GM20431 (cell line): ENCODE data around the gene STK10.

Experiments used
- in situ Hi-C: fragments of 300-500 bp; cut with MseI, MboI; formaldehyde crosslinking; loops from one replicate; pipeline ENCODE4 v1.15.0; 2020; ENCODE audit warnings: low sequenced_read_pairs; ENCODE audit not compliant: unreplicated experiment

Gene STK10

DNA sequence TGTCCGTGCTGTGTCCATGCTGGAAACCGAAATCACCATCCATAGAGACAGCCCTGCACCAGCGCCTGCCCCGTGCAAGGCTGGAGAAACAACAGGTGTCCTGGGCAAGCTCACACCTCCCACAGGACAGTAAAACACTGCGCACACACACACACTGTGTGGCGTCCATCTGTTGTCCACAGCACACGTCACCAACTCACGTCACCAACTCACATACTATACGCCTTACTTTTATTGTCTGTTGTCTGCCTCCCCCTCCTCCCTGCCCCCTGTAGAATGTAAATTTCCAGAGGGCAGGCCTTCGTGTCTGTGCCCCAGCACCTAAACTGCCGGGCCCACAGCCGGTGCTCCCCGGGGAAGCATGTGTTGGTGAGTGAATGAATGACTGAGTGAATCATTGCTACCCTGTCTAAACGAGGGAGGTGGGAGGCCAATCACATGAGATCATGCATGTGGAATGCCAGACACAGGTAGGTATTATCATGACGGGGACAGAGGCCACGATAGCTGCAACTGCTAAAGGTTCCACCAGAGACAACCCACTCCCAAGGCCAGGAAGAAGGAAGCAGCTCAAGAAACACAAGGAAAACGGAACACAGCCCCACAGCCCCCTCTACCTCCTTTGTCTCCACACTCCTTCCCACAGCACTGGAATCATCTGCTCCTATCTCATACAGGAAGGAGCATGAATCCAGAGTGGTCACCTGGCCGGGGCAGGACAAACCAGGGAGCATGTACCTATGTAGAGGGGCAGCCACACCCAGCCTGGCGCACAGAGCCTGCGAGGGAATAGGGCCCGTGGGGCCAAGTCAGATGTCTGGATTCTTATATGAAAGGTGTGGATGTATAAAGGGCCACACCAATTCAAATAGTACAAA is 41.9 kb downstream of the STK10 start:
- in situ Hi-C loops: no loop called here

DNA sequence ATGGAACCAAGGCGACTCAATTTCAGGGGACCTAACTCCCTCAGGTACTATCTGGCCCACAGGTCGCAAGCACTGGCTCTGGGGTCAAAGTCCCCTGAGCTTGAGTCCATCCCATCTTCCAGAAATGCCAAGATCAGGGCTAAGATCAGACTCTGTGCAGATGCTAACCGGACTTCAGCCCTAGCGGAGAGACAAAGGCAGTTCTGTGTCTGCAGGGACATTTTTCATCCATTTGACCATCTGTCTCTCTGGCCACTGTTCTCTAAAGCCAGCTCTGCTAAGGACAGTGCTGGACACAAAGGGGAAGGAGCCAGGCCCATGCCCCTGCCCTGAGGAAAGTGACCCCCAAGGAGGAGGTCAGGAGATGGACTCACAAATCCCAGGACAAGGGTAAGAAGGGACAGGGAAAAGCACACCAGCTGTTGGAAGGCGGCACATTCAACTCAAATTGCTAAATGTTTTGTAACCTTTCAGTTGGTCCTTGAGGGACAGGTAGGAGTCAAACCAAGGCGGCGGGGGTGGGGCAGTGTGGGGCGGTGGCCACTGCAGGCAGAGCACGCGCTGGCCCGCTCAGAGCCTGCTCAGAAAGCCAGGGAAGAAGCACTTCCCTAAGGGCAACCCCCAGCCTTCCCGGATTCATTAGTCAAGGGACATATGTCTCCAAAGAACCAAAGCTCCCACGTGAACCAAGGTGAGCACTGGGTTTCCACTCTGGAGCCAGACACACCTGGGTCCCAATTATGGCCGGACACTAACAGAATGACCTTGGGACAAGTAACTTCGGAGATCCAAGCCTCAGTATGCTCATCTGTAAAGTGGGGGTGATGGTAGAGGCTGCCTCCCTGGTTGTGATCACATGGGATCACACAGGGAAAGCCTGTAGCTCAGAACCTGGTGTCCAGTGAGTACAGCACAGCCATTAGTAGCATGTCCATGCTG is 42.8 kb downstream of the STK10 start:
- in situ Hi-C loops: no loop called here

DNA sequence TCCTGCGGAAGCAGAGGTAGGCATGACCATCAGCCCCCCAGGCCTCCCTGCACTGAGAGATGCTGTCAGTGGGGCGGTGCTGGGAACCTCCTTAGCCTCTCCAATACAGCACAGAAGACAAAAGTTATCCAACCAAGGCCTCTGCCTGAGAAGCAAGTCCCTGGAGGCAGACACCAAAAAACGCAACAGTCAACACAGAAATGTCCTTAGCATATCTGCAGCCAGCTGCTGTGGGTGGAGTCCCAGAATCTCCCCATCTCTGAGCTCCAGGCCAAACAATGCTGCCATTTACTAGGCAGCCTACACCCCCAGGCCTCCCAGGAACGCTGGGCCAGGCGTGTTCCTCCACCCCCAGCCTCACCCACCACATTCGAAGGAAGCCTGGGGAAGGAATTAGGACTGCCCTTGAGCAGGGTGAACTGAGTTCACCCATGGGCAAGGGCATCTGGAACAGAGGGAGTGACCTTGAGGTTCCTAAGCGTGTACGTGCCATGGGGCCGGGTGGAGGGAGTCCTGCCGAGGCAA is 43.7 kb downstream of the STK10 start:
- in situ Hi-C loops: no loop called here

DNA sequence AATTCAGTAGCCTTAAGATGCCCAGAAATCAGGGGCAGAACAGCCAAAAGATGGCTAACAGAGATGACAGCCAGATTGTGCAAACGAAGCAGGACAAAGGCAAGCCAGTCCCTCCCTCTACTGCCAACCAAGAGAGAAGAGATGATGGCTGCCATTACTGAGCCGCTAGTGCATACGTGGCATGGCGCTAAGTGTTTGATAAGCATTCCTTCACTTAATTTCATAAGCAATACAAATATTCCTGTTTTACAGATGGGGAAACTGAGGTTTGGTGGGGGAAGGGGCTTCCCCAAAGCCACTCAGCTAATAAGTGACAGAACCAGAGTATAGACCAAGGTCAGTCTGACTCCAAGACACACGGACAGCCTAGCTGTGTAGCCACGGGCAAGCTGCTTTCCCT is 44.1 kb downstream of the STK10 start:
- in situ Hi-C loops: no loop called here

DNA sequence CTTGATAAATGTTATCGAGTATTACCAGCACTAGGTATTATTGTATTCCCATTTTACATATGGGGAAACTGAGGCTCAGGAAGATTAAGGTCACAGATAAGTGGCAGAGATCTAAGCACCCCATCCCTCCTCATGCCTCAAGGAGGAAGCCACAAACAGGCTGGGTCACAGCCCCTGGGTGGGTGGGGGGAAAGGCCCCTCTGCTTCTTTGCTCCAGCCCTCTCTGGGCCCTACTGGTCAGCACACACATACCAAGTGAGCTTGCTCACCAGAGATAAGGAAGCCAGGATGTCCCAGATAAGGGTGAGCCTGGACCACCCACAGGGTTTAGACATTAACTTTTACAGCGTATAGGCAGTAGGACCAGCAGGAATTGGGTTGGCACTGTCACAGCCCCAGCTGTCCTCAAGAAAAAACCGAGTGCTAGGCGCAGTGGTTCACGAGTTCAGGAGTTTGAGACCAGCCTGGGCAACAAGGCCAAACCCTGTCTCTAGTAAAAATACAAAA is 45.3 kb downstream of the STK10 start:
- in situ Hi-C loops: no loop called here

DNA sequence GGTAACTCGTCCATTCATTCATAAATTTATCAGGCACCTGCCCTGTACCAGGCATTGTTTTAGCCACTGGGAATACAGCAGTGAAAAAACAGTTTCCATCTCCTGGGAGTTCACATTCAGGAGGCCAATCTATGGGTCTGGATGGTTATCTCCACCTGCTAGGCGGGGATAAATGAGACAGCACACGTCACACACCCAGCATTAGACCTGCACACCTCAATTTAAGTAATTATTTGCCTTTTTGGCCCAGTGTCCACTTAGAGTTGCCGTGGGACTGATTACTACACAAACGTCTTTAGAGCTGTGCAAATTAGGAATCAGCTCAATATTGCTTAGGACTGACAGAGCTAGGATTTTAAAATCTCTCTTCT is 46.1 kb downstream of the STK10 start:
- in situ Hi-C loops: no loop called here

DNA sequence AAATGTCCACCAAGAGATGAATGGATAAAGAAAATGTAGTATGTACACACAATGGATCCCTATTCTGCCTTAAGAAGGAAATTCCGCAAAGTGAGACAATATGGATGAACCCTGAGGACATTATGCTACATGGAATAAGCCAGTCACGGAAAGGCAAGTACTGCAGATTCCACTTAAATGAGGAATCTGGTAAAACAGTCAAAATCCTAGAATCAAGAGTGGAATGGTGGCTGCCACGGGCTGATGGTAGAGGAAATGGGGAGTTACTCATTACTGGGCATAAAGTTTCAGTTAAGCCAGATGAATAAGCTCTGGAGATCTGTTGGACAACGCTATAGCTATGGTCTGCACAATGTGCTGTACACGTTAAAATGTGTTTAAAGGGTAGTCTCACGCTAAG is 47.2 kb downstream of the STK10 start:
- in situ Hi-C loops: no loop called here

DNA sequence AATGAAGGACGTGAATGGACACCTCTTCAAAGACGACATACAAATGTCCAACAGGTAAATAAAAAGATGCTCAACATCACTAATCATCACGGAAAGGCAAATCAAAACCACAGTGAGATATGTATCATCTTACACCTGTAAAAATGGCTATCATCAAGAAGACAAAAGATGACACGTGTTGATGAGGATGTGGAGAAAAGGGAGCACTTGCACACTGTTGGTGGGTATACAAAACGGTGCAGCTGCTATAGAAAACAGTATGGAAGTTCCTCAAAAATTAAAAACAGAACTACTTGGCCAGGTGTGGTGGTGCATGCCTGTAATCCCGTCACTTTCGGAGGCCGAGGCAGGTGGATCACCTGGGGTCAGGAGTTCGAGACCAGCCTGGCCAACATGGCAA is 47.9 kb downstream of the STK10 start:
- in situ Hi-C loops: no loop called here

DNA sequence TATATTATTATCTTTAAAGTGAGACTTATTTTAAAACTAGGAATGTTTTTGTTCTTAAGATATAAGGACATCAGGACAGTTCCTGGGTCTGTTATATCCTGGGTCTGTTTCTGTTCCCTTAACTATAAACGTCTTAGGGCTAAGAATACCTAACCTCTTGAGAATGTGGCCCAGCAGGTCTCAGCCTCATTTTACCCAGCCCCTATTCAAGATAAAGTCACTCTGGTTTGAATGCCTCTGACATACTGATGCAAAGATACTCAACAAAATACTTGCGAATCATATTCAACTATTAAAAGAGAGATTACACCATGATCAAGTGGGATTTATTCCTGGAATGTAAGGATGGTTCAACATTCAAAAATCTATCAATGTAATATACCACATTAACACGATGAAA is 51.0 kb downstream of the STK10 start:
- in situ Hi-C loops: no loop called here

DNA sequence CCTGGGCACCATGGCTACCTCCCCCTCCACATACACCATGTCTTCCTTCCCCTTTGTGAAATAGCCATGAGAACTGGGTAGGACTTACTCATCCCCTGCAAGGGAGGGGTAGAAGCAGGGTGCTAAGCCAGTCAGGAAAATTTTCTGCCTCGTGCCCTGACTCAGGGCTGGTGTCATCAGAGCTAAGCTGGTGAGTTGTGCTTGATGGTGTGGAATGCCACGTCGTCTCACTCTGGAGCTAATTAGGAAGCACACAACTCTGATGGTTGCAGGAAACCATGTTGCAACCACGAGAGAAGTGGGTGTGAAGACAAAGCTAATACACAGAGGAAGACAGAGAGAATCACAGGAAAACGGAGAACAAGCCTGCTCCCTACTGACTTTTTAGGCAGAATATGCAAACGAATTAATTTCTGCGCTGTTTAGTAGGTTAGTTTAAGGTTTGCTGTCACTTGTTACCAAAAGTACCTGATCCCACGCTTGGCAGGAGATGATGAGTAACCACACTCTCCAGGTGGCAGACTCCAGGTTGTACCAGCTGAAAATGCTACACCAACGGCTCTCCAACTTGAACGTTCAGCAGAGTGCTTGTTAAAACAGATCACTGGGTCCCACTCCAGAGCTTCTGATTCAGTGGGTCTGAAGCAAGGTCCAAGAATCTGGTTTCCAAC is 54.5 kb downstream of the STK10 start:
- in situ Hi-C loops: no loop called here

DNA sequence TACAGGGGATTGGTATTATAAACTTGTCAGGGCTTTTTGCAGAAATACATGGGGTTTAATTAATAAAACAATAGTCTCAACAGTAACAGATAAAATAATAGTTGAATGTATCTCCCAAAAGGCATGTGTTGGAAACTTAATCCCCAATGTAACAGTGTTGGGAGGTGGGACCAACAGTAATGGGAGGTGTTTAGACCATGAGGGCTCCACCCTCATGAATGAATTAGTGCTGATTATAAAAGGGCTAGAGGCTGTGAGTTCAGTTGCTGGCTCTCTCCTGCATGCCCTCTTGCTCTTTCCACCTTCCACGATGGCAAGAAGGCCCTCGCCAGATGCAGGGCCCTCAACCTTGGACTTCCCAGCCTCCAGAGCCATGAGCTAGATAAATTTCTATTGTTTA is 56.3 kb downstream of the STK10 start:
- in situ Hi-C loops: no loop called here

DNA sequence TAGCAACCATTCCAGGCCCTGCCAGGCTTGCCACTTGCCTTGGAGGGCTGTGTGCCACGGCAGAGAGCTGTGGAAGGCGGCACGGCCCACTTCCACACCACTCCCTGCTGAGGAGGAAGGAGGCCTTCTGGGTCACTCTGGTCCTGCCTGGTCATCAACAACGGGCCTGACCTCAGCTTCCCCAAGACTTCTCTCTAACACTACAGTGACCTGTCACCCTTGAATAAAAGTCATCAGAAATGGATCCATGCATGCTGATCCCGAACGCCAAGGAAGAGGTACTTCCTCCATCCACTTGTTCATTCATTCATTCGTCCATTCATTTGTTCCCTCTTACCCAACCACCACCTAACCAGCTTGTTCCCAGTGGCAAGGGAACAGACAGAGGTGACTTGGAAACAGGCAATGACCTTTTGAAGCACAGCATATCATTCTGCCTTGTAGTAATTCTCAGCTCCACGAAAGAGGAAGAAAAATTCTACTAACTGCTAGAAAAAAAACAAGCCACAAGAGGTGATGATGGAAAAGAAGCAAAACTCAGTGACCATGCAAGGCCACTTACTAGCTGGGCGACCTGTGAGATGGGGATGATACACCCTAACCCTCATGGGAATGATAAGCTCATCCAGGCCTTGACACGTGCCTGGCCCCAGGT is 58.6 kb downstream of the STK10 start:
- in situ Hi-C loops: no loop called here

DNA sequence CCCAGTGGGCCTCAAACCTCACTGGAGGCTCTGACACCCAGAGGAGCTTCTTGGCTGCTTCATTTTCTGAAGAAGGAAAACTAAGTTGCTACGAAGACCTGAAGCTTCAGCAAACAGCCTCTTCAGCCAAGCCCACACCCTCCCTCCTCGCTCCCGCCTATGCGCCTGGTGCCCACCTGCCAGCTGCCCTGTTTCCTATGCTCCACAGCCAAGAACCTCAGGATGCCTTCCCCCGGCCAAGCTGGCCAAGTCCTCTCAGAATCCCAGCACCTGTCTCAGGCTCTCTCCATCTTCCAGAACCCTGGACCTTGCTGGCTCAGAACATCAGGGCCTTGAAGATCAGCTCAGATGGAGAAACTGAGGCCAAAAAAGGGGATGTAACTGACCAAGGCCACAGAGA is 60.4 kb downstream of the STK10 start:
- in situ Hi-C loops: no loop called here

DNA sequence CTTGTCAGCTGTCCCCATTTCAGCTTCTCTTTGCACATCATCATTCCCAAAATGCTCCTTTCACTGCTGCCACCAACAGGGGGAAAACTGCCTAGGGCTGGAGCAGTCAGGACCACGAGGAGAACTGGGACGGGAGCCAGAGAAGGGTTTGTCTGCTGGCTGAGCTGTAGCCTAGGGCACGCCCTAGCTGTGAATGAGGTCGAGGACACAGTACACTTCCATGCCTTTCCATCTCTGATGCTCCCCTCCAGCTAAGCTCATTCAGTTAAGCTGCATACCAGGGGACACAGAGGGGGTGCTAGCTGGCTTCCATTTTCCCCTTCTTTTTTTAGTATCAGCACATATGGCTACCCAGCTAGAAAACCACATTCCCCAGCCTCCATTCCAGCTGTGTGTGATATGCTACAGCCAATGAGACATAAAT is 64.7 kb downstream of the STK10 start:
- in situ Hi-C loops: no loop called here

DNA sequence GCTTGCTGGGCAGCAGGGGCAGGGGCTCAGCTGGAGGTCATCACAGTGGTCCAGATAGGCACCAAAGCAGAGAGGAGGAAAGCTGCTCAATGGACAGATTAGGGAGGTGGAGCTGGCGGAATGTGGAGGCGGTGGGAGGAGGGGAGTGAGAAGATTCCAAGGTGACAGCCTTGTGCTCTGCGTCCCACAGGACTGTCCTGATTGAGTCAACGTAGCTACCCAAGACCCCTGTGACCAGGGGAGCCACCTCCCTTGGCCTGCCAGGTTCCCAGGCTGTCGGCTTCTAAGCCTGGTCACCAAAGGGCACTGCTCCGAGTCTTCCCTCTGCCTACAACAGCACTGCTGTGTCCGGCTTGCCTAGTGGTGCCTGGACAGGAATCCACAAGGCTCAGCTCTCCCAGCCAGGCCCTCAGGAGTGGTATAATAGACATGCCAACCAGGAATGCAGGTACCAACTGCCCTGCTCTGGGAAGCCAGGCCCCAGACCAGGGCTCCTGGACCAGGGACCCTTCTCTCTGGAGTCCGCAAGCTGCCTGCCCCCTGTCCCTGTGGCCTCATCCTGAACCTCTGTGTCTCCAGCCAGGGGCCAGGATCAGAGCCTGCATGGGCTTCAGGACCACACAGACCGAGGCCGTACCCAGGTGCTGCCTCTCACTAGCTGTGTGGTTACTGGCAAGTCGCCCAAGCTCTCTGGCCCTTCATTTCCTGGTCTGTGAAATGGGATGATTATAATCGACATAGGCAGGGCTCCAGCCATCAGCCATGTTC is 67.9 kb downstream of the STK10 start:
- in situ Hi-C loops: no loop called here

DNA sequence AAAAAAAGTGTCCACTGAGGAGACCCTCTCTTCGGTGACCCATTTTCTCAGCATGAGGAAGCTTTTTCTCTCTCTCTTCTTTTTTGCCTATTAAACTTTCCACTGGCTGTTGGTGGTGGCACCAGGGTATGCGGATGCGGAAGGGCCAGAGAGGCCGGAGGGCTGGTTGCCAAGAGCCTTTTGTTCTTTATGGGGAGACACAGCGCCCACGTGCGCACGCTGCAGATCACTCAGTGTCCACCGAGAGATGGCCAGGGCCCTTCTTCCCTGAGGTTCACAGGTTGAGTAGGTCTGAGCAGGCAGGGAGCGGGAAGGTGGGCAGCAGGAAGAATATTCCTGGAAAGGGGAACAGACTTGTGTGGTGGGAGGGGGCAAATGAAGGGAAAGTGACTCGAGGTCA is 69.1 kb downstream of the STK10 start:
- in situ Hi-C loops: no loop called here

DNA sequence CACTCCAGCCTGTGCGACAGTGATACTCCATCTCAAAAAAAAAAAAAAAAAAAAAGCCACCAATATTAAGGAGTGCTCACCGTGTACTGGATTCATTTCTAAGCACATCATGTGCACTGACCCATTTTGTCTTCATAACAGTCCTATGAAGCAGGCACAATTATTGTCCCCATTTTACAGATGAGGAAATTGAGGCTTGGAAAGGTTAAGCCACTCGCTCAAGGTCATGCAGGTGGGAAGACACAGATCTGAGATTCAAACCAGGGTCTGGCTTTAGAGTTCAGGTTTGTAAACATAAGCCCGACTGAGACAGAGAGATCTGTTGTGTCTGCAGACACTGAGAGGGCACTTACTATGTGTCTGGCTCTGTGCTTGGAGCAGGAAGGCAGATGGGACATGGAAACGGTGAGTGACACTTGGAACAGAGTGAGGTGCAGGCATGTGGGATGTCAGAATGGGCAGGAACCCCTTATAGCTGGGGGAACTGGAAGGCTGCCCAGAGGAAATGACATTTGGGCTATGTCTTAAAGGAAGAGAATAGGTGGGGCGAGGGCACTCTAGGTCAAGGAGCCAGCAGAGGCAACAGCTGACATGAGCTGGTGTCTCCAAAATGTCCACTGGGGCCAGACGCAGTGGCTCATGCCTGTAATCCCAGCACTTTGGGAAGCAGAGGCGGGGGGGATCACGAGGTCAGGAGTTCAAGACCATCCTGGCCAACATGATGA is 69.9 kb downstream of the STK10 start:
- in situ Hi-C loops: no loop called here

DNA sequence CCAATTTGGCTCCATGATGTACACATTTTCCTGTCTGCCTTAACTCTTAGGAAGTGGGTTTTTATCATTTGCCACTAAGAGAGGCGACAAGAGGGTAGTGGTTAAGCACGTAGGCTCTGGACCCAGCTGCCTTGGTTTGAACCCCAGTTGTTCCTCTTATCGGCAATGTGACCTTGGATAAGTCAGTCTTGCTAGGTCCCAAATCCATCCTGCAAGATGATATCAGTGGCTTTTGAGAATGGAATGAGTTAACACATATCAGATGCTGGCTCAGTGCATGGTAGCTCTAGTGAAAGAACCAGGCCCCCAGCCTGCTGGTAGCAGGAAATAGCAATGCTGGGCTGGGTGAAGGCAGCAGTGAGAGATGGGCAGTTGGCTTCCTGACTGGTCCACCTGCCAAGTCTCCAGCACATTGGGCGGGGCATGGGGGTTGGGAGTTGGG is 72.5 kb downstream of the STK10 start:
- in situ Hi-C loops: no loop called here
